DMS53 treated with DMSO at 0.1 percent for 48 hours (cell line): ENCODE measurements around the gene CTTNBP2NL.

Experiments
- DNase-seq: peaks from one replicate; lab custom pipeline; 2025; ENCODE audit not compliant: unreplicated experiment; lab: John Stamatoyannopoulos, UW

The CTTNBP2NL gene

GRCh38 chr1:112395821-112396652, at the start of gene CTTNBP2NL:
Gene CTTNBP2NL (plus strand): TSS chr1:112396214. CDS start chr1:112416166, 19,952 bp downstream.
- peak; percentile 92 for DNase-seq

- DNase-seq, result no peak
Observed at GRCh38 chr1:112346801-112347350, 49.1 kb upstream of the CTTNBP2NL start.

- no peak for DNase-seq
Observed at GRCh38 chr1:112356765-112357164, 39.2 kb upstream of the CTTNBP2NL start.

GRCh38 chr1:112357467-112357866, 38.5 kb upstream of the CTTNBP2NL start:
- DNase-seq, result no peak

GRCh38 chr1:112358061-112358770, 37.8 kb upstream of the CTTNBP2NL start:
- no peak for DNase-seq

GRCh38 chr1:112358798-112359408, 37.1 kb upstream of the CTTNBP2NL start:
- peak; percentile 25 for DNase-seq

GRCh38 chr1:112359961-112360767, 35.9 kb upstream of the CTTNBP2NL start:
- no peak for DNase-seq

- no peak for DNase-seq
Observed at GRCh38 chr1:112363636-112364035, 32.4 kb upstream of the CTTNBP2NL start.

- no peak for DNase-seq
Observed at GRCh38 chr1:112368198-112368597, 27.8 kb upstream of the CTTNBP2NL start.

GRCh38 chr1:112369392-112370285, 26.4 kb upstream of the CTTNBP2NL start:
- DNase-seq, result peak; percentile 59

GRCh38 chr1:112370996-112371395, 25.0 kb upstream of the CTTNBP2NL start:
- no peak for DNase-seq

GRCh38 chr1:112371775-112372174, 24.2 kb upstream of the CTTNBP2NL start:
- no peak for DNase-seq

- no peak for DNase-seq
Observed at GRCh38 chr1:112373806-112374205, 22.2 kb upstream of the CTTNBP2NL start.

- no peak for DNase-seq
Observed at GRCh38 chr1:112375701-112376100, 20.3 kb upstream of the CTTNBP2NL start.

GRCh38 chr1:112380356-112380755, 15.7 kb upstream of the CTTNBP2NL start:
- no peak for DNase-seq

GRCh38 chr1:112381324-112382076, 14.5 kb upstream of the CTTNBP2NL start:
- DNase-seq, result no peak

GRCh38 chr1:112383759-112384370, 12.1 kb upstream of the CTTNBP2NL start:
- DNase-seq, result no peak

- no peak for DNase-seq
Observed at GRCh38 chr1:112386024-112386723, 9.8 kb upstream of the CTTNBP2NL start.
